NCI-H2081 (cell line): ENCODE results near the gene GPR12.
A peak's percentile ranks its signal among the peaks of the same experiment; 100 is the strongest.
"Not testable (repeated sequence)": the region's sequence is repeated elsewhere in the genome, so short reads cannot be mapped to it uniquely, and the experiment has no call there.

Experiments used
- DNase-seq, 2 experiments: peaks; one replicate each; lab custom pipeline; 2025; lab: John Stamatoyannopoulos, UW

Gene GPR12

DNA sequence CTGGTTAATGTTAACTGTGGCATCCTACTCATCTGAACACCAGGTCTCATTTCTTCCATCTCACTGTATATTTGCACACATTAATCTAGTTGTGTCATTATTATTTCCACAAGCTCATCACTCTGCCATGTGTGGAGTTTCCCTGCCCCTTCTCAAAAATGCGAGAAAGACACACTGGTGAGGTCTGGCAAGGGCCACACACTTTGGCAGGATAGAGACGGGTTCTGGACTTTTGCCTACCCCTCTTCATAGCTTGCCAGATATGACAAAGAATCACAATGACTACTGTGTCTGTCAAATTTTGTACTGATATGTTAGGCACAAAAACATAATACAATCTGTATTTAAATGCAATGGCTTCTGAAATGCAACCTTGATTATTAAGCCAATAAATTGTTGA is 12.9 kb downstream of the GPR12 start:
- DNase-seq, result no peak

DNA sequence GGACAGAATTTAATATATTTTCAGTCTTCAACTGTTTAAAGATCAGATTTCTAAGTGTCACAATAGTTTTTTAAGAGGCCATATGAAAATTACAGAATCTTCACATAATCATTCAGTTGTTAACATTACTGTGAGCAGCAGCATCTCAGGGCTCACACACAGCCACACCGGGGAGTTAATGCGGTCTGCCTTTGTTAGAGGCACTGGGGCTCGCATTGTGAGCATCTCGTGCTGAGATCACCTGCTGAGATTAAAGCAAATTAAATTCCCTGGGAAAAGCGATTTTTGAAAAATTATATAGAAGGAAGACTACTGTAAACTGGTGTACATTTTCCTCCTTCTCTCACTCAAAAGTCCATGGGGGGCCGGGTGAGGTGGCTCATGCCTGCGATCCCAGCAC is 16.6 kb downstream of the GPR12 start:
- DNase-seq, result peak in 1 of 2 experiments; percentile 16

DNA sequence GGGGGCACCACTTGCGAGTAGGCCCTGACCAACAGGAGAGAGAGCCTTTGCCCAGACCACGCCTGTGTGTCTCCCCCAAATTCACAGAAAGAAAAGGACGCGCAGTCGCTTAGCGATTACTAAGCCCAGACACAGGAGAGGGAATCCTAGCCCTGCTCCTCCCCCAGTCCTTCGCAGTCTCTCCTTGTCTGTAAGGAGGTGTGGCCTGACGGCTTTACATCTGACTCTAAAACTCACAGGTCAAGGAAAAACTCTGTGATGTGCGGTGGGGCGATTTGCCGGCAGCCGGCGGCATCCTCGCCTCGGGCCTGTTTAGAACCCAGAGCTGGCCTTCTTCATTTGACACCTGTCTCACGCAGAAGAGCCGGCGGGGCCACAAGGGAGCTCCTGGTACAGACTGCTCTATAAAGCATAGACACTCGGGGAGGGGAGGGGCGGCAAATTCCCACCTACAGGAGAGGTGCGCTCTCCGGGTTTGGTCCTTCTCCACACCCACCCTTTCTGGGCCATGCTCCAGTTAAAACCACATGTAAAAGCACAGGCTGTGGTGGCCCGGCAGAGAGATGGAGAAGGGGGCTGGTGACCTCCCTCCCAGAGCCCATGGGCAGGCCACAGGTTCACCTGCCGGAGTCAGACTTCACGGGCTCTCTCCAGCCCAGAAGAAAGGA is 17.8 kb downstream of the GPR12 start:
- DNase-seq, result no peak

DNA sequence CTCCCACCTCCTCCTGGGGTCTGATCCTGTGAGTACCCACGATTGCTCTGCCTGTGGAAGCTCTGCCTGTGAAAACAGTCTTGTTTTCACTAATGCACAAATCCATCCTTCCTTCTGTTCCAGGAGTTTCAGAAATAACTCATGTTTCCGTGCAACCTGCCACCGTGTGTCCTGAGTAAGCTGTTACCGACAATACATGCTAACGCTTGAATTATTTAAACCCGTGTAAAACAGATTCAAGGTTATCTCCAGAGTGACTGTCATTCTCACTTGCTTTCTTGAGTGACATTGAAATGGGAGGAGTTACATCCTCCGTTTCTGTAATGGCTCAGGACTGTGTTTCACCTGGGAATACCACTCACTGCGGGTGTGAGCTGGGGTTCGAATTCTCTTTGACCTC is 24.9 kb downstream of the GPR12 start:
- no peak for DNase-seq

DNA sequence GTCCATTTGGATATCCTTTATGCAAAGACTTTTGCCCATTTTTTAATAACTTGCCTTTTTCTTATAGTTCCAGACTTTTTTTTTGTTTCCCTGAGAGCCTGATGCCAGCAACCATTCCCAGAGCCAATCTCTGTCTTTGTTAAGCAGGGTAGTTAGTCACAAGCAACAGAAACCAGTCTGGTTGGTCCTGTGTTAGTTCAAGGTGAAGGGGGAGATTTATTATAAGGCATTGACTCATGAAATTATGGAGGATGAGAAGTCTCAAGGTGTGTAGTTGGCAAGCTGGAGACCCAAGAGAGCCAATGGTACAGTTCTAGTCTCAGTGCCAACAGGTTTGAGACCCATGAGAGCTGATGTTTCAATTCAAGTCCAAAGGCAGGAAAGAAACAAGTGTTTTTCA is 33.0 kb downstream of the GPR12 start:
- no peak for DNase-seq

DNA sequence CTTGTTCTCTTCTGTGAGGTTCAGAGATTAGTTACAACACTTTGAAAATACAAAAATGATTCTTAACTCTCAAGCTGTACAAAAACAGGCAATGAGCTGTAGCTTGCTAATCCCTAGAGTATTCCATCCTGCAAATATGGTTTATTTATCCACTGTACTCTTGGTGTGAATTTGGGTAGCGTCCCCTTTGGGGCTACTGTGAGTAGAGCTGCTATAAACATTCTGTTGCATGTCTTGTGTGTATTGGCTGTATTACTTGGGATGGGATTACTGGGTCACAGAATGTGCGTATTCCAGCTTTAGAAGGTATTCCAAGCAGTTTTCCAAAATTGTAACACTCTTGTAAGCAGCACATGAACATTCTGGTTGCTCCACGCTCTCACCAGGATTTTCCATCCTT is 33.5 kb downstream of the GPR12 start:
- no peak for DNase-seq

DNA sequence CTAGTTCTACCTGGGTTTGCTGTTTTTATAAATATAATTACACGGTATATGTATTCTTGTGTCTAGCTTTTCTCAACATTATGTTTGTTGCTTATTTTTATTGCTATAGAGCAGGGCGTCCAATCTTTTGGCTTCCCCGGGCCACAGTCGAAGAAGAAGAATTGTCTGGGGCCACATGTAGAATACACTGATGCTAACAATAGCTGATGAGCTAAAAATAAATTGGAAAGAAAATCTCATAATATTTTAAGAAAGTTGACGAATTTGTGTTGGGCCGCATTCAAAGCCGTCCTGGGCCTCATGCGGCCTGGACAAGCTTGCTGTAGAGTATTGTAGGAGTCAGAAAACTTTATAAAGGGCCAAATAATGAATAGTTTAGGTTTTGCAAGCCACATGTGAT is 33.9 kb downstream of the GPR12 start:
- no peak for DNase-seq

DNA sequence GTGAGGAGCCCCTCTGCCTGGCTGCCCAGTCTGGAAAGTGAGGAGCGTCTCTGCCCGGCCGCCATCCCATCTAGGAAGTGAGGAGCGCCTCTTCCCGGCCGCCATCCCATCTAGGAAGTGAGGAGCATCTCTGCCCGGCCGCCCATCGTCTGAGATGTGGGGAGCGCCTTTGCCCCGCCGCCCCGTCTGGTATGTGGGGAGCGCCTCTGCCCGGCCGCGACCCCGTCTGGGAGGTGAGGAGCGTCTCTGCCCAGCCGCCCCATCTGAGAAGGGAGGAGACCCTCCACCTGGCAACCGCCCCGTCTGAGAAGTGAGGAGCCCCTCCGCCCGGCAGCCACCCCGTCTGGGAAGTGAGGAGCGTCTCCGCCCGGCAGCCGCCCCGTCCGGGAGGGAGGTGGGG is 37.0 kb downstream of the GPR12 start:
- not testable (repeated sequence) for DNase-seq

DNA sequence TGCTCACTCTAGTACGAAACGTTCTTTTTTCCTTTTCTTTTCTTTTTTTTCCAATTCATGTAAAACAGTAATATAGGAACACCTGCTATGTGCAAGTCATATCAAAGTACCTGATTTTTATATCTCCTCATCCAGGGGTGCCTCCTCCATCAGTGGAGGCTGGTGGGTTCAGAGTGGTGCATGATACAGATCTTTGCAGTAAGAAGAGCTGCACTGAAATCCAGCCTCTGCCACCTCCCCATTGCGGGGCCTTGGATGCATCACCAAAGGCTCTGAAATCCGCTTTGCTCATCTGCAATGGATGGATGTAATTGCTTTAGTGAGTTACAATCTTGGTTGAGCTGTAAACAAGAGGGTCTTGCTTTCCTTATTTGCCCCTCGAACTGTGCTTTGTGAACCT is 38.3 kb downstream of the GPR12 start:
- DNase-seq, result no peak

DNA sequence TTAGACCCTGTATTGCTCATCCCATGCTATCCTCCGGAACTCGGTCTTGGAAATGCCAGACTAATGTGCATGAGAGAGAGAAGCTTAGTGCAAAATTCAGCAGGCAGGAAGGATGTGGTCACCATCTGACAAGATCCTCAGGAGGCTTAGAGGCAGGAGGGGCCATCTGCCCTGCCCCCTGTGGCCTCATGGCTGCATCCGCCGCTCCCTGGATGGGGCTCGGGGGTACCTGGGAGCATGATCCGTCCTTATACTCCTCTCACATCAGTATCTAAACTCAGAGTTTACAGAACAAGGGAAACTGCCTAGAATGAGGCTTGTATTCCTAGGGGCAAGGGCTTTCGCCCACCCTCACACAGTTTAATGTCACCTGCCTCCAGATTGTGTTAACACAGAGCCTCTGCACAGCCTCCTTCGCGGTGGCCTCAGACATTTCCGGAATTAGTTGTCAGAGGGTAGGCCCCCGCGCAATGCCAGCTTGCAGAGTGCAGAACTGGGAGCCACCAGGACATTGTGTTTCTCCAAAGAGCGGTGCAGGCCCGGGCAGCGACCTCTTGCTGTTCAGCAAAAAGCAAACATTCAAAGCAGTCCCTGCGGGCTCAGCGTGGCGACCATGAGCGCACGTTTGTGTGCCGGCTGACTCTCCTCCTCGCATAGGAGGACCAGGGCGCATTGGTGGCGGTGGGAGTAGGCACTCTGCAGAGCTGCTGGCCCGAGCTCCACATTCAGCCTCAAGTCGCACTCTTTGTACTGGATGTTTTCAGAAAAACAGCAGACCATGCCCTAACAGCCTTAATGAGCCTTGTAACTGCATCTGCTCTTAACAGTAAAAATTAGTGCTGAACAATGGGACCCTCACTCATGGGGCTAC is 39.1 kb downstream of the GPR12 start:
- DNase-seq, result no peak

DNA sequence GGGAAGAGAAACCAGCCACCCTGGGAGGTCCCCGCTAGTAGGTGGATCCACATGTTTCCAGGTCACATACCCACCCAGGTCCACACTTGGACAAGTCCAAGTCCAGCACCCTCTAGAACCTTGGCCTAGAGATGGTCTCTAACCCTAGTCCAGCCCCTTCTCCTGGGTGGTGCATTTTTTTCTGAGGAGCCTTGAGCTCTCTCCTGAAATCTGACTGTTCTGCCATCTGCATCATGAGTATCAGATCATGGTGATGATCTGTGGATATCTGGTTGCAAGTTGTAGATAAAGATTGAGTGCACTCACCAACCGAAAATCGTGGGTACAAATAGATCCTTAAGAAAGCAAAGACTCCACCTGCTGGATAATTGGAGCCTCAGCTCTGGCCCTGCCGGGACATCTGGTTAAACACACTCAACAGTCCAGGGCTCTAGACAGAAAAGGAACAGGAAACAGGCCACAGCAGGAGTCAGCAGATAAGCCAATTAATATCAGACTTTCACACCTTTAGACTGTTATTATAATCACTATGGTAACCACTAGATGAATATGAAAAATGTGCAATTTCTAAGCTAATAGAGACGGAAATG is 41.1 kb downstream of the GPR12 start:
- DNase-seq, result peak; percentile 45 to 83

DNA sequence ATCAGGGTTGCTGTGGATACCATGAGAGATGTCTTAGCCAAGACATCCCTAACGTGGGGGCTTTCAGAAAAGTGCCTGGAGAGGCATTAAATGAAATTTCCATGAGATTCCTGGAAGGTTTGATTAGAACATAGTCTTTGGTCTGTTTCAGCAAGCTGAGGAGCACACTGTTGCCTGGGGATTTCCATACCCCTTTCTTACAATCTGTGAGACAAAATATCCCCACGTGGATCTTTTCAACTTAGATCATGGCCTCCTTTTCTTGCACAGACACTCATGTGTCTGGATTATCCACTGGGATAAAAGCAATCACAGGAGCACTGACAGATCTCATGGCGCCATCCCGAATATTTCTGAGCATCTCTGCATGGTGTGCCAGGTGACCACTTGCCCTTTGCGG is 41.7 kb downstream of the GPR12 start:
- DNase-seq, result no peak

DNA sequence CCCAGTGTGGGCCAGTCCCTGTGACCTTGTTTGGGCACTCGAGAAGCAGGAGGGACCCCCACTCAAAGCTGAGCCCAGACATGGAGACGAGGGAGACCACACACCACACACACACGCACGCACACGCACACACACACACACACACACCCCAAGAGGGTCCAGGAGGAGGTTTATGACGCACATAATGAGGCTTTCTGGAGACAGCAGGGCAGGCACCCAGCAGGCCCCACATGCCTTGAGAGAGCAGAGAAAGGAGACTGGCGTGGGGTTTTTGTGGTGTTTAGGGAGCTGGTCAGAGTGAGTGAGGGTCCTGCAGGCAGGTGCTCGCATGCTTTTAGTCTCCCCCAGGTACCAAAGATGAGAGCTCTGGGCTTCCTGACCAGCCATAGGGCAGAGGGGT is 42.4 kb downstream of the GPR12 start:
- DNase-seq, result no peak

DNA sequence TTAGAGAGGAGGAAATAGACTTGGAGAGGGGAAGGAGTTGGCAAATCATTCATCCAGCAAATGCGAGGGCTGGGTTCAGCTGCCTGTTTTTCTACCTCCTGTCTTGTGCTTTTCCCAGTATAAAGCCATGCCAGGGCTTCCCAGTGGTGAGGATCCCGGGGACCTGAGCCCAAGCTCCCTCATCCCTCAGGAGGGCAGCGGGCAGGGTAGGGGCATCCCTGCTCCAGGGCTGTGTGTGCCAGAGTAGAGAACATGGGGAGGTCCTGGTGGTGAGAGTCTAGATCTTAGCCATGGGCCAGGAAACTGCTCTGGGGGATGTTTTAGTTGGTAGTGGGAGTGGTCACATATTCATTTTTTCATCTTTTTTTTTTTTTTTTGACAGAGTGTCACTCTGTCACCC is 43.6 kb downstream of the GPR12 start:
- no peak for DNase-seq

DNA sequence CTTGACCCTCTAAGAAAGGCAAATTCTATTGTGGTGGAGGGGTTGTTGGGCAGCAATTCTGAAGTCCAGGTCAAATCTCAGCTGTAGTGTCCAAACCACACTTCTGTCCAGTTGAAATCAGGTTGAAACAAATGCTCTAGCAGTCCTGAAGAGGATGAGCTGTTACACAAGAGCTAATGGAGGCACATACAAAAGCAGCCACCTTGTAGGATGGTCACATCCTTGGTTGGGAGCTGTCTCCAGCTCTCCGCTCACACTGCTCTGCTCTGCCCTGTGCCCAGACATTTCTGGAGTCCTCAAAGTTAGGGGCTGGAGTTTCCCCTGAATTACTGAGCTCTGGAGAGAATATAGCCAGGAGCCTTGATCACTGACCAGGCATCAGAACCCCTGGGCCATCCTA is 47.2 kb downstream of the GPR12 start:
- no peak for DNase-seq

DNA sequence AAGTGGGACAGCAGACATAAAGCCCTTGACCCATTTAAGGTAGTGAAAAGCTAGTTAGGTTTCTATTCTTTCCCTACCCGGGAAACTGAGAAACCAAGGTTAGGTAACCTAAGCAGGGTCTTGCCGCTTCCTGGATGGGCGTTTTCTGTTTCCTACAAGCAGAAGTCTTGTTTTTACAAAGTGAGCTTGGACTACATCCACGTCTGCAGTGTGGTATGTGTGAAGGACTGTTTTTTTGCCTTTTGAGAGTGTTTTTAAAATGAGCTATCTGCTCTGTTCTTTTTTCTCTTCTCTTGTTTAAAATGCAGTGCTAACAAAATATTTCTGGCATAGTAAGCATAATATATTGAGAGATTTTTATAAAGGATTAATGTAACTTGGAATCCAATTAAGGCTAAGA is 49.4 kb downstream of the GPR12 start:
- DNase-seq, result no peak

DNA sequence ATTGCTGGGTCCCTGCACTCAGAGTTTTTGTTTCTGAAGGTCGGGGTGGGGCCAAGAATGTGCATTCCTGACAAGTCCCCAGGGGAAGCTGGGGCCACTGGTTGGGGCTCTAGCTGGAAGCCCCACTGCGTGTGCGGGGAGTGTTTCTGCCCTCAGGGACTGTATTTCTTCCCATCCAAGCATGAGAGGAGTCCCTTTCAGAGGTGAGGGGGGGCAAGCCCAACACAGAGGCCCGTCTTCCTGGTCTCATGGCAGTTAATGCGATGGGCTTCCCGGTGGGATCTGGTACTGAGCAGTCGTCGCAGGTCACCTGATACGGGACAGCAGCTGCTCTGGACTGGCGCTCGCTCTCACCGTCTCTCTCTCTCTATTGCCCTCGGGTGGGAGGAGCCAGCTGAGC is 50.4 kb downstream of the GPR12 start:
- no peak for DNase-seq

DNA sequence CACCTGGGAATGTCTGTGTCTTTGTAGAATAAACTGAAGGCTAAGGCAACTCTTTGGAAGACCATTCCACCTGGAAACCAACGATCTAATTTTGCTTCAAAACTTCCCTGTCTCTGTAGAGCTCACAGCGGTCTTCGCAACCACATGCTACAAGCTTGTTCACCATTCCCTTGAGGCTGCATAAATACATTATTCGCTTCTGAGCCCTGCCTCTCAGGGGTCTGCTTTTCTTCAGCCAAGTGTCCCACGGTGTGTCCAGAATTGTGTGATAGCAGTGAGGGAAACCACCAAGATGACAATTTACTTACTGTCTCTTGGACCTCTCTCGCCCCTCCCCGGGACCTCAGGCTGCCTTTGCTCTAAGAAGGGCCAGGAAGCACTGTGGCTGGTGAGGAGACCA is 51.1 kb downstream of the GPR12 start:
- no peak for DNase-seq

DNA sequence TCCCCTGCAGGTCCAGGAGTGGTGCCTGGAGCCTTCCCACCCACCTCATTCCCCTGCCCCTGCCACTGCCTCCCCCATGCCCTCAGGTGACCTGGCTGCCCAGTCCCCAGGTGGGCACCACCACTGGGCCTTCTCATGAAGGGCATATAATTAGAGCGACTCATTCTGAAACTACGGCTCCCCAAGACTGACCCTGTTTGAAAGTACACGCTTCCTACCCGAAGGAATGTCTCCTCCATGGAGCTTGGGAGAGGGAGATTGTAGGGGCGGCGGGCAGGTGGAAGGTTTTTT is 52.6 kb downstream of the GPR12 start:
- DNase-seq, result no peak

DNA sequence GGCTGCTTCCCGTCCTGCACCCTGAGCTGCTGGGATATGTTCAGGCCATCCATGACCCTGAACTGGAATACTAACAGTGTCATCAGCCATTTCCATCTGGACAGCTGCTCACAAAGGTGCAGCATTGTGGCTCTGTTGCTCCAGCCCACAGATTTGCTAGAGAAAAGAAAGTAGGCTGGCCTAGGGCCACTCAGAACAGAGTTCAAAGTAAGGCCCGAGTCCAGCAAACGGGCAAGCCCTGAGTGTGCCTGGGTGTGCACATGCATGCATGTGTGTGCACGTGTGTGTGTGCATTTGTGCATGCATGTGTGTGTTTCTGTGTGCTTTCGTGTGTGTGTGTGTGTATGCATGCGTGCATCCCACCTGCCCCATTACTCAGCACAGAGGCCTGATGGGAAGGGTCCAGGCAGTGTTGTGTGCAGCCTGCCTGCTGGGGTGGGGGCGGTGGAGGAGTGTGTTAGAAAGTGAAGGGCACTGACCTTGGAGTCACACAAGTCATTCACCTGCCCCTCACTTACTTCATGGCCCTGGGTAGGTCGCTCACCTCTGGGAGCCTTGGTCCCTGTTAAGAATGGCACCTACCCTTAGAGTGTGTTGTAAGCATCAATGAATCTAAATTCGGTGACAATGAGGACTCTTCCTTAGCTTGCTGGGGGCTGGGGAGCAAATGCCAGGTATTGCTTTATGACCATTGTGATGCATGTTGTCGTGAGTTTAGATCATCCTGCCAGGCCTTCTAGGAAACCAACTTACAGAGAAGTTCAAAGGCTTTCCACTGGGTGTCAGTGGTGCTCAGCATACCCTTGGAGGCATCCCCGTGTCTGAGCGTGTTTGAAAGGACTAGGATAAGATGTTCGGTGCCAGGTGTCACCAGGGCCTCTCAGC is 53.2 kb downstream of the GPR12 start:
- peak; percentile 43 to 67 for DNase-seq

DNA sequence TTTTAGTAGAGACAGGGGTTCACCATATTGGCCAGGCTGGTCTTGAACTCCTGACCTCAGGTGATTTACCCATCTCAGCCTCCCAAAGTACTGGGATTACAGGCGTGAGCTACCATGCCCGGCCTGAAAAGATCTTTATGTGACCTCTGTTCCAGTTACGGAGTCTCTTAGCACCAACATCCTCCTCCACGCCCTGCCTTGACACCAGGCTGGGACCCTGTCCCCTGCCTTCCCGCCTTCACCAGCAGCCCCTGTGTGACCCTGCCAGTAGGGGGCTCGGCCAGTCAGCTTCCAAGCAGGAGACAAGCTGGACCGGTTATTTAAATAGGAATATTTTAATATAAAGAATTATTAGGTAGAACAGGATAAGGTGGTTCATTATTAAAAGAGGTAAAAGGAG is 54.2 kb downstream of the GPR12 start:
- no peak for DNase-seq

DNA sequence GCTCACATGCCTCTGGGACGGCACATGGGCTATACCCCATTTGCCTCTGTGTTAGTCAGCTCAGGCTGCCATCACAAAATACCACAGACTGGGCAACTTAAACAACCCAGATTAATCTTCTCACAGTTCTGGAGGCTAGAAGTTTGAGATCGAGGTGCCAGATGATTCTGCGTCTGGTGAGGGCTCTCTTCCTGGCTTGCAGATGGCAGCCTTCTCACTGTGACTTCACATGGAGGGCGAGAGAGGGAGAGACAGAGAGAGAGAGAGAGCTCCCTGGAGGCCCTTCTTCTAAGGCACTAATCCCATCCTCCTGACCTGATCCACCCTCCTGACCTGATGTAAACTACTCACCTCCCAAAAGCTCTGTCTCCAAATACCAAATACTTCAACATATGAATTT is 55.0 kb downstream of the GPR12 start:
- no peak for DNase-seq
